ENCODE data around the gene CTTN.

DNA sequence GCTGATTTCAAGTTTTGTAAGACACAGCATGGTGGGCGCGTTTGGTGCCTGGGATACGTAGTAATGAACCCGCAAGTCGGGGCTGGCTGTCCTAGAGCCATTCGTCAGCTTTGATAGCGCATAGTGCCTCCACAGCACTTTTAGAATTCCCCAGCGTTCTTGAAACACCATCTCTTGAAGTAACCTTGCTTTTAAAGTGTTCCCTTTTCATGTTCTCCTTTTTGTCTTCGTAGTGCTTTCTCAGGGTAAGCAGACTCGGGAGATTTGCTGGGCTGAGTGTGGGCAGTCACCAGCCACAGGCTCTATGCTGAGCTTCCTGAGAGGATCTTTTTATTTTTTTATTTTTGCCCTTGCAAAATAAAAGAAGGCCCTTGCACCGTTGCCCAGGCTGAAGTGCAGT lies 39.6 kb upstream of the CTTN start:
- no peak for TF ChIP-seq SIN3A (IDR thresholded peaks at IDR 0.05; ENCODE audit: borderline replicate concordance, insufficient read depth, low read length)
- no peak for TF ChIP-seq POLR2AphosphoS5 (IDR thresholded peaks at IDR 0.05; ENCODE audit: low read depth, low read length)
- TF ChIP-seq, protein P1, sequence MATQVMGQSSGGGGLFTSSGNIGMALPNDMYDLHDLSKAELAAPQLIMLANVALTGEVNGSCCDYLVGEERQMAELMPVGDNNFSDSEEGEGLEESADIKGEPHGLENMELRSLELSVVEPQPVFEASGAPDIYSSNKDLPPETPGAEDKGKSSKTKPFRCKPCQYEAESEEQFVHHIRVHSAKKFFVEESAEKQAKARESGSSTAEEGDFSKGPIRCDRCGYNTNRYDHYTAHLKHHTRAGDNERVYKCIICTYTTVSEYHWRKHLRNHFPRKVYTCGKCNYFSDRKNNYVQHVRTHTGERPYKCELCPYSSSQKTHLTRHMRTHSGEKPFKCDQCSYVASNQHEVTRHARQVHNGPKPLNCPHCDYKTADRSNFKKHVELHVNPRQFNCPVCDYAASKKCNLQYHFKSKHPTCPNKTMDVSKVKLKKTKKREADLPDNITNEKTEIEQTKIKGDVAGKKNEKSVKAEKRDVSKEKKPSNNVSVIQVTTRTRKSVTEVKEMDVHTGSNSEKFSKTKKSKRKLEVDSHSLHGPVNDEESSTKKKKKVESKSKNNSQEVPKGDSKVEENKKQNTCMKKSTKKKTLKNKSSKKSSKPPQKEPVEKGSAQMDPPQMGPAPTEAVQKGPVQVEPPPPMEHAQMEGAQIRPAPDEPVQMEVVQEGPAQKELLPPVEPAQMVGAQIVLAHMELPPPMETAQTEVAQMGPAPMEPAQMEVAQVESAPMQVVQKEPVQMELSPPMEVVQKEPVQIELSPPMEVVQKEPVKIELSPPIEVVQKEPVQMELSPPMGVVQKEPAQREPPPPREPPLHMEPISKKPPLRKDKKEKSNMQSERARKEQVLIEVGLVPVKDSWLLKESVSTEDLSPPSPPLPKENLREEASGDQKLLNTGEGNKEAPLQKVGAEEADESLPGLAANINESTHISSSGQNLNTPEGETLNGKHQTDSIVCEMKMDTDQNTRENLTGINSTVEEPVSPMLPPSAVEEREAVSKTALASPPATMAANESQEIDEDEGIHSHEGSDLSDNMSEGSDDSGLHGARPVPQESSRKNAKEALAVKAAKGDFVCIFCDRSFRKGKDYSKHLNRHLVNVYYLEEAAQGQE (IDR thresholded peaks at IDR 0.05; ENCODE audit: insufficient read depth in 1 of 2, low read depth in 2 of 2, low read length in 2 of 2) = no peak
